Small intestine (tissue), 7 donors: ENCODE results near the gene STARD13. TPM values are rescaled to one million over a fixed set of nuclear protein-coding genes. Genes with fewer than 3 reads are reported as not detected.

Experiments used
- DNase-seq, 2 donors: peaks; one replicate each; pipeline versions ENCODE4 v3.0.0 to v3.0.0-alpha.2; 2013
- FAIRE-seq: peaks from 2 replicates; lab custom pipeline; 2012; peaks lifted over from hg19 to GRCh38; lab: Jason Lieb, UNC
- H3K27ac ChIP-seq, 3 donors: one replicate each; pipeline ENCODE4 v1.5.1; 2013; ENCODE audit warnings: low read length in 2 of 3, mild to moderate bottlenecking in 2 of 3, control low read depth in 1 of 3, inconsistent platforms in 1 of 3, low read depth in 1 of 3, moderate library complexity in 1 of 3
- H3K27me3 ChIP-seq, 3 donors: one replicate each; pipeline ENCODE4 v1.6.1; 2013; ENCODE audit warnings: low read length in 3 of 3, inconsistent platforms in 1 of 3; ENCODE audit not compliant: control insufficient read depth in 3 of 3, insufficient read depth in 3 of 3
- H3K36me3 ChIP-seq, 3 donors: one replicate each; pipeline ENCODE4 v1.6.1; 2013; ENCODE audit warnings: low read length in 3 of 3, inconsistent platforms in 1 of 3, low read depth in 1 of 3, mild to moderate bottlenecking in 1 of 3, moderate library complexity in 1 of 3; ENCODE audit not compliant: control insufficient read depth in 3 of 3, insufficient read depth in 2 of 3
- H3K4me1 ChIP-seq, 3 donors: one replicate each; pipeline ENCODE4 v1.6.1; 2013; ENCODE audit warnings: low read length in 2 of 3, inconsistent platforms in 1 of 3, low read depth in 1 of 3, mild to moderate bottlenecking in 1 of 3, moderate library complexity in 1 of 3; ENCODE audit not compliant: control insufficient read depth in 3 of 3, insufficient read depth in 2 of 3
- H3K4me3 ChIP-seq, 3 donors: one replicate each; pipeline ENCODE4 v1.5.1; 2013; ENCODE audit warnings: low read length in 3 of 3, control low read depth in 1 of 3, inconsistent platforms in 1 of 3, low read depth in 1 of 3, mild to moderate bottlenecking in 1 of 3, moderate library complexity in 1 of 3
- H3K9me3 ChIP-seq, 2 donors: one replicate each; pipeline ENCODE4 v1.6.1; 2013; ENCODE audit warnings: low read depth in 1 of 2, low read length in 1 of 2; ENCODE audit not compliant: control insufficient read depth in 2 of 2, insufficient read depth in 1 of 2
- WGBS, 3 donors: extraction: QIAGEN DNeasy Blood & Tissue Kit; methylation state at CpG; one replicate each; pipeline ENCODE4 v1.1.7; 2013; 5-methylcytosine and 5-hydroxymethylcytosine counted together
- polyA plus RNA-seq, 4 donors: library from polyadenylated mRNA; stranded (reverse) in 3 of 4; unstranded in 1 of 4; fragments of 200-250 nt in 3 of 4; fragments of 120-200 nt in 1 of 4; gene quantifications; one replicate each; pipeline versions ENCODE4 v1.2.1 to v1.2.3, GENCODE V29; 2013
- donor health status: healthy with polysubstance abuse.
- donor health status: control.
- donor health status: control.
- donor health status: Bipolar disorder and iron deficiency.
- donor health status: healthy.

Gene STARD13
- polyA plus RNA-seq, 4 donors = 2.2 to 15.3 (median 5.0) TPM

DNA sequence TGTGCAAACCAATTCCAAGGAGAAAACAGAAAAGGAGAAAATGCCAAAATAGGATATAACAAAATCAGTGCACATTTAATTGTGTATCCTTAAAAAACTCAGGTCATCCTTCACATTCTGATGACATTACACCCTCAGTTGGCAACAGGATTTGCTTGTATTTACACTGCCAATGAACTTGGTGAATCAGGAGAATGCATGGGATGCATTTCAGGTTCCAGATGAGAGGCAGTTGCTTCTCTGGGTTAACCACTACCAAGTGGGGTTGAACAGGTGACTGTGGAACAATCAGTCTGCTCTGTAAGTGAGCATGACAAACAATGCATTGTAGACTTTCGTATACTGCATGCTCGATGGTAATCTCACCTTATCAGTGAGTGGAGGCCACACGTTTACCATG, 79.1 kb downstream of the STARD13 start:
- peaks cover 2 to 30% (median 19%) of the 10 kb centered on the region in 3 donors for H3K4me1 ChIP-seq
- H3K9me3 ChIP-seq = no peaks in the 10 kb centered on the region
- WGBS, 3 donors = 22 to 61% (median 38%) methylated on average over 3 of the region's 3 CpGs
- H3K27me3 ChIP-seq = no peaks in the 10 kb centered on the region
- DNase-seq (no peak), FAIRE-seq (no peak)
- H3K36me3 ChIP-seq = no peaks in the 10 kb centered on the region
- peak overlapping the region in 2 of 3 donors; percentile 22 to 78 for H3K27ac ChIP-seq
- H3K4me3 ChIP-seq = no peak overlapping the region

DNA sequence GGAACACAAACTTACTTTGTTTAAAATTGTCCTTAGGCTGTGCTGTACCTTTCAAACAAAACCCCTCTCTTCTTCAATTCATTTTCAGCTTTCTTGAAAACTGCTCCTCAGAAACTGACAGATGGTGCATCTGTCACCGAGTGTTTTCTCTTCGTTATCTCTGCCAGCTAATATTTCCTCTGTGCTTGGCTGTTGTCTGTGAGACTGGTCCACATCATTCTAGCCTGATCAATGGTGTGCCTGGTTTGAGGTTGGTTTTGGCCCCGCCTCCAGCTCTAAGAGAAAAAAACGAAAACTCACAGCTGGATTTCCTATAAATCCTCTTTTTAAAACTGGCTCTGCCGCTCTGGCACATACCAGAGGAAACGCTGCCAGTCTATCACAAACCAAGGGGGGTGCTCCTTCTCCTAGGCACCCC, 79.7 kb downstream of the STARD13 start:
- Histone ChIP-seq H3K27me3 (no peaks in the 10 kb centered on the region), H3K4me3 (peak overlapping the region in 1 of 3 donors; percentile 13), H3K9me3 (no peaks in the 10 kb centered on the region), H3K27ac (peak overlapping the region in 2 of 3 donors; percentile 63 to 65), H3K4me1 (peaks cover 2 to 30% (median 19%) of the 10 kb centered on the region in 3 donors), H3K36me3 (no peaks in the 10 kb centered on the region)
- DNase-seq = no peak
- WGBS, 3 donors = 37 to 60% (median 59%) methylated on average over 6 of the region's 6 CpGs
- FAIRE-seq = no peak

DNA sequence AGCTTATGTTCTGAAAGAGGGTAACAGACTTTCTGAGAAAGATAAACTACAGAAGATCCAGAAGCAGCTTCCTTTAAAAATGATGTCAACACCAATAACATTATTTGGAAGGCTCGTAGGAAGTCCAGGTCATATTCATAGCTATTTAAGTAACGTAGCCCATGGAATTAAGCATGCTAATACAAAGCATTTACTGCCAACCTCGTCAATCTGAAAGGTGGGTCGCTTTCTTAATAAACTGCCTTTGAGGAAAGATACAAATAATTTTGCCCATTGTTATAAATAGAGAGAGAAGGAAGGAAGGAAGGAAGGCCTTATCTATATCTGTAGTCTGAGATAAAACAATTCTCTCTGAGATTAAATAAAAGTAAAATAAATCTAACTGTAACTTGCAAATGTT, 80.3 kb downstream of the STARD13 start:
- peaks cover 0 to 2% (median 0%) of the 10 kb centered on the region in 3 donors for H3K36me3 ChIP-seq
- DNase-seq (no peak), FAIRE-seq (no peak)
- H3K27ac ChIP-seq = peak overlapping the region in 2 of 3 donors; percentile 63 to 76
- H3K9me3 ChIP-seq = no peaks in the 10 kb centered on the region
- WGBS, 3 donors = 53 to 79% (median 76%) methylated on average over 4 of the region's 4 CpGs
- H3K4me3 ChIP-seq = no peak overlapping the region
- H3K4me1 ChIP-seq = peaks cover 2 to 30% (median 19%) of the 10 kb centered on the region in 3 donors
- no peaks in the 10 kb centered on the region for H3K27me3 ChIP-seq

DNA sequence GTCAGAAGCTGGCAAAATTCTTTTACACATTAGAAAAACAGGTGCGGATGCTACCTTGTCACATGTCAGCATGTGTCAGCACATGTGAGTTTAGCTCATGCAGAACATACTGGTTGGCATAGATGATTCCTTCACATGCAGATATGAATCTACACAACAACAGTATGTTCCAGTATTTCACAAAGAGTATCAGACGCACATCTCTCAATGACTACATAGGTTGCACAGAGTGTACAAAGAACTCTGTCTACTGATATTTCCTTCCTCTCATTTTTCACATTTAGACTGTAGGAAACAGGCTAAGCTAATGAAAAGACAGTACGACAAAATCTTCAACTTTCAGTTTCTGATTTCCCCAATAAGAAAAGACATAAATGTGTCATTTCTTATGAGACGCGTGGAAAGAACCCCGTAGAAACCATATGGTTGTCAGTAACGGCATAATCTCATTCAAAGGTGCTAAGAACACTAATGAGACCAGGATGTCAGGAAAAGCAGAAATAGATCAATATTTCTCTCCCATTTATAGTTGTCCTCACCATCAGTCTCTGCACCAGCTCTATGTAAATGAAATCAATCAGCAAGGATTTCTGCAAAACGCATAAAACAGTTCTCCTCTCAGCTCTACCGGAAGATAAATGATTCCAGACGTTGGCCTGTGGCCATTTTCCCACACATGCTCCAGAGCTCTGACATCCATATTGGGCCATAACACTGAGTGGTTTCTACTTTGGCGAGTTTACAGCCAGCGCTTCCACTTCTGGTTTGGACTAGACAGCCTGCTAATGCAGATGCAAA, 81.2 kb downstream of the STARD13 start:
- Histone ChIP-seq H3K4me1 (peaks cover 2 to 38% (median 19%) of the 10 kb centered on the region in 3 donors), H3K27me3 (no peaks in the 10 kb centered on the region), H3K9me3 (no peaks in the 10 kb centered on the region), H3K4me3 (peak overlapping the region in 1 of 3 donors; percentile 19), H3K27ac (peak overlapping the region in 2 of 3 donors; percentile 63 to 76), H3K36me3 (peaks cover 0 to 6% (median 0%) of the 10 kb centered on the region in 3 donors)
- WGBS, 3 donors = 55 to 83% (median 63%) methylated on average over 12 of the region's 12 CpGs
- FAIRE-seq (no peak), DNase-seq (peak in 1 of 2 donors; percentile 51)

DNA sequence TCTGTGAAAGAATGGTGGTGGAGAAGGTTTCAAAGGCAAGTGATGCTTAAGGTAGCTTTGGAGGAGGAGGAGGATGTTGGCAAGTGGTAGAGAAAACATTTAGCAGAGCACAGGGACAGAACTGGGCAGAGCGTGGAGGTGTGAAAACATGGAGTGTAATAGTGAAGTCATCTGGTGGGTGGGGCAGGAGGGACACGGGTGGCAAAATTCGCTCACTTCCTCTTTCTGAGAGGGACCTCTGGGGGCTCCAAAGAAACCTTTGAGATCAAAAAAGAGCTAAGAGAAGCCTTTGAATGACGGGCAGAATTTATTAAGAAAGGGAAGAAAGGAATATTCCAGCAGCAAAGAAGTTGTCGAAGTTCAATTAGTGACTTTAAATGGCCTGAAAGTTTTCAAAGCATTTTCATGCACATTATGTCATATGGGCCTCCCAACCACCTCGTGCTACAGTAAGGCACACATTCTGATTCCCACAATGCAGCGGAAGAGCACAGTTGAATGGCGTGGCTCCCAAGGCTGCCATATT, 82.8 kb downstream of the STARD13 start:
- no peaks in the 10 kb centered on the region for H3K9me3 ChIP-seq
- no peaks in the 10 kb centered on the region for H3K27me3 ChIP-seq
- no peak overlapping the region for H3K27ac ChIP-seq
- peaks cover 2 to 25% (median 18%) of the 10 kb centered on the region in 3 donors for H3K4me1 ChIP-seq
- FAIRE-seq (no peak), DNase-seq (no peak)
- H3K4me3 ChIP-seq = no peak overlapping the region
- WGBS, 3 donors = 85 to 91% (median 85%) methylated on average over 8 of the region's 8 CpGs
- H3K36me3 ChIP-seq = peaks cover 0 to 6% (median 0%) of the 10 kb centered on the region in 3 donors

DNA sequence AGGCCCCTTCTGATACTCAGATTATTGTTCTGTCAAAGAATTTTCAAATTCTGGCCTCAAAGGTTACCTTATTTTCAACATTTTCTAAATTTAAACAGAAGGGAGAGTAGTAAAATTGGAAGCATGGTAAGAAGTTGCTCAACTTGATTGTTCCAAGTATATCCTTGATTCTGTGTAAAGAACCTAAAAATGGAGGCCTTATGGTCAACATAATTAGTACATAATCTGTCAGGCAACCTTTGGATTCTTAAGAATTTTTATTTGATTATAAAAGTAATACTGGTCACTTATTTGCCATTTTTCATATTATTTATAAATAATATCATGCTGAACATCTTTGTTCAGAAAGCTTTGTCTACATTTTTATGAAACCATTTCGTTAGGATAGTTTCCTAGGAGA, 83.9 kb downstream of the STARD13 start:
- Histone ChIP-seq H3K27ac (no peak overlapping the region), H3K4me1 (peaks cover 2 to 20% (median 18%) of the 10 kb centered on the region in 3 donors), H3K27me3 (no peaks in the 10 kb centered on the region), H3K36me3 (peaks cover 0 to 6% (median 0%) of the 10 kb centered on the region in 3 donors), H3K4me3 (no peak overlapping the region), H3K9me3 (no peaks in the 10 kb centered on the region)
- DNase-seq (no peak), FAIRE-seq (no peak)
- 67 to 69% (median 68%) methylated on average over 1 of the region's 1 CpG for WGBS, 3 donors

DNA sequence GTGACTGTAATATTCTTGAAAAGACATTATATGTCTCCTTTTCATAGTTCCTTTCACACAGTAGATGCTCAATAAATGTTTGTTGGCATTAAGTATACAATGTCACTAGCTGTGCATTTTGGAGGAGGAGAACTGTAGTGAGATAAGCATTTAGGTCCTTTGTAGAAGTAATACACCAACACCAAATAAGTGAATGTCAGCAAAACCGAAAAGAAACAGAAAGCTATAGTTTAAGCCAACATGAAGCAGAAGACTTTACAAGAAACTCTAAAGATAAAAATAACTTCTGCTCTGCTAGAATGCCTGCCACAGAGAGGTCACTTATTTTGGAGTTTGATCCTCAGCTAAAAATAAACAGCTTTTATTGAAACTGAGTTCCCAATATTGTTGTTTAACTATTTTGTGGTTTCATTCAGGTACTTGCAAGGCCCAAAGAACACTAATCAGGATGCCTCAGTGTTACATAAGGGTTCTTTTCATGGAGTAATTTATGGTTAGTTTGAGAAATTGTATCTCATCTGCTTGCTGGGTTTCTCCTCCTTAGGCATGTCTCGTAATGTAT, 86.2 kb downstream of the STARD13 start:
- Histone ChIP-seq H3K27ac (peak overlapping the region in 2 of 3 donors; percentile 22 to 30), H3K27me3 (no peaks in the 10 kb centered on the region), H3K4me1 (peaks cover 2 to 26% (median 11%) of the 10 kb centered on the region in 3 donors), H3K9me3 (no peaks in the 10 kb centered on the region), H3K36me3 (peaks cover 0 to 6% (median 0%) of the 10 kb centered on the region in 3 donors), H3K4me3 (no peak overlapping the region)
- DNase-seq (no peak), FAIRE-seq (no peak)
- WGBS, 3 donors = 80 to 90% (median 88%) methylated on average over 2 of the region's 2 CpGs

DNA sequence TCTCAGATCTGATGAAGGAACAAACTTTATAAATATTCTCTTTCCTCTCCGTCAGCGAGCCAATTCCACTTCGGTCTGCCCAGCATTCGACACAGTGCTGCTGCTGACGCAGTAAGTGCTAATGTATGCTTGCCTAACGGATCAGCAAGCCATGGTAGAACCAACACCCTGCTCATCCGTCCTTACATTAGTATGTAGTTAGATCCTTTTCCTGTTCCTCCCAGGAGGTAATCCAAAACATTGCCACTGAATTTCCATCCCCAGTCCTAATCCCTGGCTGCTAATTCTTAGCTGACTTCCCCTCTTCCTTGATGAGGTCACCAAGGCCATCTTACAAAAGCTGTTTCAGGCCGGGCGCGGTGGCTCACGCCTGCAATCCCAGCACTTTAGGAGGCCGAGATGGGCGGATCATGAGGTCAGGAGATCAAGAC, 88.0 kb downstream of the STARD13 start:
- H3K4me1 ChIP-seq = peaks cover 2 to 26% (median 11%) of the 10 kb centered on the region in 3 donors
- peaks cover 0 to 6% (median 0%) of the 10 kb centered on the region in 3 donors for H3K36me3 ChIP-seq
- 65 to 87% (median 80%) methylated on average over 13 of the region's 13 CpGs for WGBS, 3 donors
- no peaks in the 10 kb centered on the region for H3K27me3 ChIP-seq
- no peaks in the 10 kb centered on the region for H3K9me3 ChIP-seq
- FAIRE-seq = no peak
- DNase-seq = peak in 1 of 2 donors; percentile 34
- no peak overlapping the region for H3K4me3 ChIP-seq
- H3K27ac ChIP-seq = peak overlapping the region in 1 of 3 donors; percentile 84
